Peyer's patch (tissue), 4 donors: ENCODE measurements around the gene ENTPD8. TPM values are rescaled to one million over a fixed set of nuclear protein-coding genes. Genes with fewer than 3 reads are reported as not detected.

Experiments
- DNase-seq, 3 donors: peaks; one replicate each; pipeline ENCODE4 v3.0.0-alpha.2; 2017 to 2019
- H3K27ac ChIP-seq, 4 donors: fragments of 200-600 bp; sonication (generic); one replicate each; pipeline ENCODE4 v1.5.1; 2016 to 2019
- H3K27me3 ChIP-seq, 2 donors: fragments of 200-600 bp; sonication (generic); one replicate each; pipeline ENCODE4 v1.5.1; 2019
- H3K36me3 ChIP-seq, 3 donors: fragments of 200-600 bp; sonication (generic); one replicate each; pipeline ENCODE4 v1.5.1; 2016 to 2019
- H3K4me1 ChIP-seq, 4 donors: fragments of 200-600 bp; sonication (generic); one replicate each; pipeline ENCODE4 v1.5.1; 2016 to 2019
- H3K4me3 ChIP-seq, 4 donors: fragments of 200-600 bp; sonication (generic); 1 replicate in 3 of 4; 2 replicates in 1 of 4; pipeline ENCODE4 v1.5.1; 2016 to 2019; ENCODE audit warnings: mild to moderate bottlenecking in 1 of 4
- H3K9me3 ChIP-seq, 4 donors: fragments of 200-600 bp; sonication (generic); one replicate each; pipeline ENCODE4 v1.5.1; 2016 to 2019; ENCODE audit warnings: mild to moderate bottlenecking in 1 of 4
- CTCF ChIP-seq, 6 experiments: fragments of 450-650 bp in 4 of 6; fragments of 200-600 bp in 2 of 6; sonication (generic) in 1 of 6; IDR thresholded peaks; one replicate each; pipeline ENCODE4 v1.5.1; 2017 to 2019; ENCODE audit warnings: antibody characterized with exemption in 6 of 6, mild to moderate bottlenecking in 3 of 6, moderate library complexity in 1 of 6
- POLR2A ChIP-seq, 2 donors: fragments of 450-650 bp; IDR thresholded peaks; one replicate each; pipeline ENCODE4 v1.5.1; 2017; ENCODE audit warnings: antibody characterized with exemption in 2 of 2, mild to moderate bottlenecking in 2 of 2, moderate library complexity in 2 of 2
- total RNA-seq, 4 donors: library from RNA; depleted of rRNA; stranded (reverse); fragments of >200 nt; gene quantifications; one replicate each; pipeline ENCODE4 v1.1.0, GENCODE V29; 2016

ENTPD8 gene
- 100 to 1,000 TPM in 2 of 4 donors, 10 to 100 TPM in 2; 26.4 to 143 (median 104) TPM for total RNA-seq

- no peaks in the 10 kb centered on the region for H3K36me3 ChIP-seq
- TF ChIP-seq CTCF (IDR thresholded peaks at IDR 0.05) (no peak), POLR2A (IDR thresholded peaks at IDR 0.05) (peak; percentile 44 to 70)
- peak in 2 of 3 donors; percentile 87 to 95 for DNase-seq
- H3K27ac ChIP-seq: peak within 1 kb of the TSS in 3 of 4 donors; percentile 45 to 78 (median 69)
- H3K27me3 ChIP-seq: peaks cover 0 to 4% of the 10 kb centered on the region in 2 donors
- no peaks in the 10 kb centered on the region for H3K9me3 ChIP-seq
- H3K4me1 ChIP-seq: peaks cover 0 to 35% (median 6%) of the 10 kb centered on the region in 4 donors
- peak within 1 kb of the TSS; percentile 29 to 55 (median 43) for H3K4me3 ChIP-seq
Observed at GRCh38 chr9:137441289-137441934, at the start of gene ENTPD8. ENTPD8 (minus strand) TSS chr9:137441357; CDS start chr9:137438285, 3,072 bp downstream.

GRCh38 chr9:137490532-137491186 is 49.5 kb upstream of the ENTPD8 start:
- no peaks in the 10 kb centered on the region for H3K4me1 ChIP-seq
- no peak overlapping the region for H3K27ac ChIP-seq
- H3K36me3 ChIP-seq: no peaks in the 10 kb centered on the region
- no peaks in the 10 kb centered on the region for H3K27me3 ChIP-seq
- no peak overlapping the region for H3K4me3 ChIP-seq
- no peaks in the 10 kb centered on the region for H3K9me3 ChIP-seq
- no peak for DNase-seq
- TF ChIP-seq CTCF (IDR thresholded peaks at IDR 0.05): no peak
- TF ChIP-seq POLR2A (IDR thresholded peaks at IDR 0.05): no peak

- Histone ChIP-seq H3K9me3 (no peaks in the 10 kb centered on the region), H3K36me3 (no peaks in the 10 kb centered on the region), H3K27me3 (no peaks in the 10 kb centered on the region), H3K4me3 (no peak overlapping the region), H3K27ac (no peak overlapping the region), H3K4me1 (no peaks in the 10 kb centered on the region)
- DNase-seq: no peak
- TF ChIP-seq POLR2A (IDR thresholded peaks at IDR 0.05) (no peak), CTCF (IDR thresholded peaks at IDR 0.05) (no peak)
Observed at GRCh38 chr9:137488906-137489305, 47.7 kb upstream of the ENTPD8 start.

- TF ChIP-seq POLR2A (IDR thresholded peaks at IDR 0.05) (no peak), CTCF (IDR thresholded peaks at IDR 0.05) (no peak)
- no peak overlapping the region for H3K27ac ChIP-seq
Observed at GRCh38 chr9:137488327-137488653, 47.1 kb upstream of the ENTPD8 start.

GRCh38 chr9:137487454-137488326 is 46.5 kb upstream of the ENTPD8 start:
- no peaks in the 10 kb centered on the region for H3K9me3 ChIP-seq
- H3K4me3 ChIP-seq: no peak overlapping the region
- H3K4me1 ChIP-seq: no peaks in the 10 kb centered on the region
- H3K27me3 ChIP-seq: no peaks in the 10 kb centered on the region
- H3K27ac ChIP-seq: no peak overlapping the region
- TF ChIP-seq CTCF (IDR thresholded peaks at IDR 0.05) (no peak), POLR2A (IDR thresholded peaks at IDR 0.05) (no peak)
- H3K36me3 ChIP-seq: no peaks in the 10 kb centered on the region
- peak in 1 of 3 donors; percentile 51 for DNase-seq

More at GRCh38 chr9:137488327-137488653, 47.1 kb upstream of the ENTPD8 start:
- peak in 1 of 3 donors; percentile 57 for DNase-seq
- Histone ChIP-seq H3K27me3 (no peaks in the 10 kb centered on the region), H3K4me1 (no peaks in the 10 kb centered on the region), H3K36me3 (no peaks in the 10 kb centered on the region), H3K4me3 (no peak overlapping the region), H3K9me3 (no peaks in the 10 kb centered on the region)
